Amniotic epithelial cell (primary cell): ENCODE results near the gene SLC4A4.

Source experiments
- DNase-seq: peaks from one replicate; pipeline ENCODE4 v3.0.0-alpha.2; 2010; ENCODE audit warnings: low read depth

SLC4A4 gene

GRCh38 chr4:71541541-71541940 is 202.7 kb downstream of the SLC4A4 start:
- no peak for DNase-seq

- DNase-seq = no peak
Observed at GRCh38 chr4:71545168-71545567, 206.3 kb downstream of the SLC4A4 start.

GRCh38 chr4:71549516-71550160 is 210.8 kb downstream of the SLC4A4 start:
- no peak for DNase-seq

- DNase-seq = peak; percentile 69
Observed at GRCh38 chr4:71550220-71551165, 211.7 kb downstream of the SLC4A4 start.

- DNase-seq = peak; percentile 64
Observed at GRCh38 chr4:71553605-71554004, 214.8 kb downstream of the SLC4A4 start.

GRCh38 chr4:71554025-71554424 is 215.2 kb downstream of the SLC4A4 start:
- DNase-seq = no peak

- peak; percentile 75 for DNase-seq
Observed at GRCh38 chr4:71558248-71558647, 219.4 kb downstream of the SLC4A4 start.

- peak; percentile 80 for DNase-seq
Observed at GRCh38 chr4:71559957-71560571, 221.2 kb downstream of the SLC4A4 start.

- DNase-seq = no peak
Observed at GRCh38 chr4:71564775-71565174, 226.0 kb downstream of the SLC4A4 start.

- no peak for DNase-seq
Observed at GRCh38 chr4:71566856-71567255, 228.0 kb downstream of the SLC4A4 start.

- DNase-seq = no peak
Observed at GRCh38 chr4:71568131-71568530, 229.3 kb downstream of the SLC4A4 start.

GRCh38 chr4:71570492-71570891 is 231.7 kb downstream of the SLC4A4 start:
- peak; percentile 89 for DNase-seq

- DNase-seq = no peak
Observed at GRCh38 chr4:71571346-71571745, 232.5 kb downstream of the SLC4A4 start.

- DNase-seq = no peak
Observed at GRCh38 chr4:71583971-71584370, 245.2 kb downstream of the SLC4A4 start.

- DNase-seq = no peak
Observed at GRCh38 chr4:71584585-71584984, 245.8 kb downstream of the SLC4A4 start.

- no peak for DNase-seq
Observed at GRCh38 chr4:71586087-71586763, 247.4 kb downstream of the SLC4A4 start.

- no peak for DNase-seq
Observed at GRCh38 chr4:71587995-71588394, 249.2 kb downstream of the SLC4A4 start.

- no peak for DNase-seq
Observed at GRCh38 chr4:71592793-71593192, 254.0 kb downstream of the SLC4A4 start.

- DNase-seq = no peak
Observed at GRCh38 chr4:71593311-71593710, 254.5 kb downstream of the SLC4A4 start.

- DNase-seq = no peak
Observed at GRCh38 chr4:71595576-71596108, 256.8 kb downstream of the SLC4A4 start.

GRCh38 chr4:71599578-71599977 is 260.8 kb downstream of the SLC4A4 start:
- DNase-seq = no peak
